ENCODE measurements around the gene CNTF.

- TF ChIP-seq POLR2A (IDR thresholded peaks at IDR 0.05; ENCODE audit: low read length) (no peak), GATA1 (IDR thresholded peaks at IDR 0.05; ENCODE audit: low read depth, low read length) (no peak)
Observed at GRCh38 chr11:58616594-58616993, 5.9 kb upstream of the CNTF start.
